SJCRH30 (cell line): ENCODE data around the gene KBTBD8. TPM values are rescaled to one million over a fixed set of nuclear protein-coding genes. Genes with fewer than 3 reads are reported as not detected.

Experiments used
- DNase-seq, 2 experiments: peaks; one replicate each; pipeline ENCODE4 v3.0.0-alpha.2; 2015 to 2020
- H3K27ac ChIP-seq: fragments of 250-450 bp; sonication (Bioruptor Pico); 2 replicates; pipeline ENCODE4 v1.5.1; 2020; ENCODE audit warnings: mild to moderate bottlenecking, moderate library complexity
- H3K27me3 ChIP-seq: fragments of 250-450 bp; sonication (Bioruptor Pico); 2 replicates; pipeline ENCODE4 v1.5.1; 2020; ENCODE audit warnings: mild to moderate bottlenecking, moderate library complexity
- H3K36me3 ChIP-seq: fragments of 250-450 bp; sonication (Bioruptor Pico); 2 replicates; pipeline ENCODE4 v1.5.1; 2020; ENCODE audit warnings: mild to moderate bottlenecking, moderate library complexity
- H3K4me1 ChIP-seq: fragments of 250-450 bp; sonication (Bioruptor Pico); 2 replicates; pipeline ENCODE4 v1.5.1; 2020; ENCODE audit warnings: mild to moderate bottlenecking, moderate library complexity
- H3K4me3 ChIP-seq: fragments of 250-450 bp; sonication (Bioruptor Pico); 2 replicates; pipeline ENCODE4 v1.5.1; 2020; ENCODE audit warnings: mild to moderate bottlenecking, moderate library complexity
- H3K9me3 ChIP-seq: fragments of 250-450 bp; sonication (Bioruptor Pico); replicated peaks from 2 replicates; pipeline ENCODE4 v1.5.1; 2020; ENCODE audit warnings: mild to moderate bottlenecking, moderate library complexity
- total RNA-seq: library from RNA; depleted of rRNA; stranded (reverse); fragments of >200 nt; shearing (Covaris generic); gene quantifications from 2 replicates; pipeline ENCODE4 v1.2.3, GENCODE V29; 2014

Gene KBTBD8
- total RNA-seq, 1 experiment from 2014 or later: 3.7 TPM

DNA sequence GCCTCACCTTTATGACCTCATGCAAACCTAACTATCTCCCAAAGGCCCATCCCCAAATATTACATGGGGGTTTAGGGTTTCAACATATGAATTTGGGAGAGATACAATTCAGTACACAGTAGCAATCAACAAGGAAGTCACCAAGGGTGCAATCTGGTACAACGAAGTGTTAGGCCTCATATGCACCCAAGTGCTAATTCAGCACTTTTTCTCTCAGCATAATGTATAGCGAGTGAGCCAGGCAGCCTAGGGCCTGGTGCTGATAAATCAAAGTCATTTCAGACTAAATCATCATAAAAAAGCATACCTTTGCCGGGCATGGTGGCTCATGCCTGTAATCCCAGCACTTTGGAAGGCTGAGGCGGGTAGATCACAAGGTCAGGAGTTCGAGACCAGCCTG lies 11.7 kb upstream of the KBTBD8 start:
- no peaks in the 10 kb centered on the region for H3K36me3 ChIP-seq
- no peak for DNase-seq
- no peak overlapping the region for H3K27ac ChIP-seq
- H3K4me3 ChIP-seq: no peak overlapping the region
- no peaks in the 10 kb centered on the region for H3K9me3 ChIP-seq
- no peaks in the 10 kb centered on the region for H3K27me3 ChIP-seq
- peaks cover 12% of the 10 kb centered on the region; the same call in 1 of the 2 replicates for H3K4me1 ChIP-seq

DNA sequence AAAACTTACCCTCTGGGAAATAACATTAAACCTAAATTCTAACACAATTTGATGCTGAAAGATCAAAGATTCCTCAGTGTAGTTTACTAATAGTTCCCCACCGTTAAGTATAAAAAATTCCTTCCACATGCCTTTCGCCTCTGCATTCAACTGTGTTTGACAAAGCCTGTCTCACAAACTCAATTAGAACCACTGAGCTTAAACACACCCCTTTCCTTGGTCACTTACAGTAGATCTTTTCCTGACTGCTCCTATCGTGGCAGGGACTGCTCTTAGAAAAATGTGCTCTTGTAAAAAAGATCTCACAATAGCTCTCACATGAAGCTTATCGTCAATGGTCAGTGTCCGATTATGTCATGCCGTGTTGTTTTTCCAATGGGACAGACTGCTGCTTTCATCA lies 8.9 kb upstream of the KBTBD8 start:
- Histone ChIP-seq H3K36me3 (no peaks in the 10 kb centered on the region), H3K9me3 (no peaks in the 10 kb centered on the region), H3K4me3 (no peak overlapping the region), H3K4me1 (peaks cover 12% of the 10 kb centered on the region; the same call in 1 of the 2 replicates), H3K27me3 (no peaks in the 10 kb centered on the region), H3K27ac (no peak overlapping the region)
- no peak for DNase-seq

DNA sequence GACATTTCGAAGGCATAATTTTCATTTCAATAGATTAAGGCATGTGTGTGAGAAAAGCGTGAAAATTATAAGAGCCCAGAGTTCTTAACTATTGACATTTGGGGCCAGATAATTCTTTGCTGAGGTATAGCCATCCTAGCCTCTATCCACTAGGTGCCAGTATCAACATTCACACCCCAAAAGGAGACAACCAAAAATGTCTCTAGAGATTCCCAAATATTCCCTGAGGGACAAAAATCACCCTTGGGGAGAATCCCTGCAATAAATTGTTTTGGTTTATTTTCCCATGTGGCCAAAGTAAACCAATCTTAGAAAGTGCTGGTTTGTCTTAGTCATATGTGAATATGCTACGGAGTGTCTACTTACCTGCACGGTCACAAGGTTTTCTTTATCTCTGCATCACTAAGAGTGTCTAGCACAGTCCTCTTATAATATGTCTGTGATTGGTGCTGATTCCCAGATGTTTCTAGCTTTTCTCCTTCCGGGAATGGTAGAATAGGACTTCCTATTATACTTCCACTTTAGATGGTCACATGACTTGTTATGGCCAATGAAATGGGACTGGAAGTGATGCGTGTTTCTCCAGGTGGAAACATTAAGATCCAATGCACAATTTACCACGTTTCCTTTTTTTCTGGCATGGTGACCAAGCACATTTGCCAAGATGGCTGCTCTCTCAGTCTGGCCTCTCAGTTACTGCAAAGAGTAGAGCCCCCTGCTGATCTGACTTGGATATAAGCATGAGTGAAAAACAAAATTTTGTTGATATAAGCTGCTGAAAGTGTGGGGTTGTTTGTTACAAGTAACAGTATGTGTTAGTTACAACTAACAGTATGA lies 8.0 kb upstream of the KBTBD8 start:
- H3K36me3 ChIP-seq: no peaks in the 10 kb centered on the region
- H3K9me3 ChIP-seq: no peaks in the 10 kb centered on the region
- peak overlapping the region; percentile 34; the same call in 1 of the 2 replicates for H3K27ac ChIP-seq
- peak; percentile 3 to 39 for DNase-seq
- H3K27me3 ChIP-seq: no peaks in the 10 kb centered on the region
- H3K4me3 ChIP-seq: no peak overlapping the region
- peaks cover 12% of the 10 kb centered on the region; the same call in 1 of the 2 replicates for H3K4me1 ChIP-seq

DNA sequence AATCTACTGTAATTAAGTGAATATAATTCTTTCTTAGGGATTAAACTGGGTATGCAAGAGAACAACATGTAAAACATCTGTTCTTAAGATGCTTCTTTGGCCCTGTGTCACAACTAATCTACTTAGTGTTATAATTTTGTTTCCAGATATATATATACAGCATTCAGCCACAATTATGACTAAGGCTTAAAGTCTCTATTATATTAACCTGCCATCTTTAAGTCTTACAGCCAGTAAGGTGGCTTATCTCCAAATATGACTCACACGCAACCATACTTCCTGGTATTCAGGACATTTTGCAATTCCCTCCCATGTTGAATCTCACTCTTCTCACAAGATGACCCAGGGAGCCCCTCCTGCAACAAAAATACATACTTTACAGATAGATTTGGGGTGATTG lies 6.6 kb upstream of the KBTBD8 start:
- H3K27ac ChIP-seq: no peak overlapping the region; the same call in 1 of the 2 replicates
- DNase-seq: no peak
- H3K4me1 ChIP-seq: peaks cover 12% of the 10 kb centered on the region; the same call in 1 of the 2 replicates
- no peak overlapping the region for H3K4me3 ChIP-seq
- no peaks in the 10 kb centered on the region for H3K9me3 ChIP-seq
- H3K36me3 ChIP-seq: no peaks in the 10 kb centered on the region
- H3K27me3 ChIP-seq: no peaks in the 10 kb centered on the region

DNA sequence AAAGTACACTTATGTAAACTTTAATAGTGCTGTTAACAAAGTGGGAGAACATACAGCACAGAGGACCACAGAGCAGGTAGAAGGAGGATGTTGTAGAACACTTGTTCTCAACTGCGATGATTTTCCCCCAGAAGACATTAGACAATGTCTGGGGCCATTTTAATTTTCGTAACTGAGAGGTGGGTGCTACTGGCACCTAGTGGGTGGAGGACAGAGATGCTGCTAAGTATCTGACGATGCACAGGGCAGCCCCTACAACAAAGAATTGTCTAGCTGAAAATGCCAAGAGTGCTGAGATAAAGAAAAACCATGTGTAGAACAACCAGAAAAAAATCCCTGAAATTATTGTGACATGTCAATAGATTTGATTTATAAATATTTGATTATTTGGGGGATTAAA lies 5.0 kb upstream of the KBTBD8 start:
- H3K27me3 ChIP-seq: no peaks in the 10 kb centered on the region
- H3K9me3 ChIP-seq: no peaks in the 10 kb centered on the region
- no peak overlapping the region for H3K4me3 ChIP-seq
- H3K36me3 ChIP-seq: no peaks in the 10 kb centered on the region
- H3K27ac ChIP-seq: no peak overlapping the region
- peaks cover 12% of the 10 kb centered on the region for H3K4me1 ChIP-seq
- DNase-seq: no peak

DNA sequence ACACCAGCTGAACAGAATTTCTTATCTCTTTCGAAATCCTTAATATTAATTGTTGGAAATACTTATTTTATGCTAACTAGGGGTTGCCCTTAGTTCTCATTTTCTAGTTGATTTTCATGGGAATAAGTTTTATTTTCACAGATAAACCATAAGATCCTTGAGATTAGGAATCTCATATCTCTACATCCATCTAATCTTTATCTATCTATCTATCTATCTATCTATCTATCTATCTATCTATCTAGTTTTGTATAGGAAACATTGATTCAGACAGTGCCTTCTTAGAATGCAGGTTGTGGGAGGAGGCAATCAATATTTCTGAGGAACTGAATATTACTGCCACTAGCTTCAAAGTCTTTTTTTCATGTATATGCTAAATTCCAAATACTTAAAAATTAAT lies 3.5 kb upstream of the KBTBD8 start:
- H3K4me3 ChIP-seq: no peak overlapping the region
- H3K9me3 ChIP-seq: no peaks in the 10 kb centered on the region
- no peaks in the 10 kb centered on the region for H3K27me3 ChIP-seq
- DNase-seq: no peak
- peaks cover 12% of the 10 kb centered on the region for H3K4me1 ChIP-seq
- no peak overlapping the region for H3K27ac ChIP-seq
- H3K36me3 ChIP-seq: no peaks in the 10 kb centered on the region

DNA sequence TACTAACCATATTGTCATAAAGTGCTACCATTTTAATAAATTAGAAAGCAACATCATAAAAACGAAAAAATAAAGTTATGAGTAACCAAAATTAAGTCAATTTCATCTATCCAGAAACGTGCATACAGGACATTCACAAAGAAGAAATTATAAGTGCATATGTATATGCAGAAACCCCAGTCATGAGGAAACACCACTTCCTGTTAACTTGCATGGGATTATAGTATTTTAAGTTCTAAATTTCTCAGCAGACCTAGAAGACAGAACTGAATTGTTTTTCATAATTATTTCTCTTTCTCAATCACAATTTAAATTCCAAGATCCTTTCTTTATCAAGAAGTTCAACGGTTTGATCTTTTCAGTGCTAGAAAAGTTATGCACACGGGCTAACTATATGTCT lies 1.4 kb upstream of the KBTBD8 start:
- no peak overlapping the region for H3K4me3 ChIP-seq
- H3K4me1 ChIP-seq: no peaks in the 10 kb centered on the region; the same call in 1 of the 2 replicates
- no peak overlapping the region for H3K27ac ChIP-seq

DNA sequence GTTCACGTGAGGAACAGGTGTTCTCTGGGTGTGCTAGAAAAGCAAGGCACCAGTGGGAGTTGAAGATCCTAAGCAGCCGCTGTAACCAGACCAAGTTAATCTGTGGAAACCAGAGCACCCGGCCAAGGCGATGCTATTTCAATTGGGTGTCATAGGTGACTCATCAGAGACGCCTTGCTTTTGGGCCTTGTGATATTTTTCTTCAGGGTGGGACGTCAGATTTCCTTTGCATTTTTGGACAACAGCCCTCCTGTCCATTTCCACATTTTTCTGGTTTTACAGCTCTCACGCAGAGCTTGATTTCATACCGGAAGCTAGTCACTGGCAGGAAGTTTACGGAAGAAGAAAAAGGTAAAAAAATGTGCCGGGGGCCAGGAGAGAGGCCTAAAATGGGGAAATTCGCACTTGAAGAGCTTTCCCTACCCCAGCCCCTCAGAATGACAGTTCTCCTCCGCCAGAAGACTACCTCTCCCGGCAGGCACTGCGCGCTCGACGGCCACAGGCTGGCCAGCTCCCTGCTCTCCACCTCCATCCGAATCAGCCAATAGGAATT lies 471 bp upstream of the KBTBD8 start:
- Histone ChIP-seq H3K36me3 (no peaks in the 10 kb centered on the region), H3K4me1 (no peaks in the 10 kb centered on the region; the same call in 1 of the 2 replicates), H3K27ac (peak overlapping the region; percentile 25), H3K9me3 (no peaks in the 10 kb centered on the region), H3K4me3 (peak overlapping the region; percentile 67), H3K27me3 (no peaks in the 10 kb centered on the region)
- peak; percentile 17 to 30 for DNase-seq

More for the DNA sequence above, 1.4 kb upstream of the KBTBD8 start:
- DNase-seq: no peak
- Histone ChIP-seq H3K9me3 (no peaks in the 10 kb centered on the region), H3K27me3 (no peaks in the 10 kb centered on the region), H3K36me3 (no peaks in the 10 kb centered on the region)

DNA sequence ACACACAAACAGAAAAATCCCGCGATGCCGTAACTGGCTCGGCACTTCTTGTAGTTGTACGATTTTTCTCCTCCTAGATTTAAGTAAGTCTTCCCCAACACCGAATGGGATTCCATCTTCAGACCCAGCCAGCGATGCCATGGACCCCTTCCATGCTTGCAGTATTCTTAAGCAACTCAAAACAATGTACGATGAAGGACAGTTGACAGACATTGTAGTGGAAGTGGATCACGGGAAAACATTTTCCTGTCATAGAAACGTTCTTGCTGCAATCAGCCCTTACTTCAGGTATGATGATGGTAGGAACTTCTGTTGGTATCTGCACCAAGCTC lies 763 bp downstream of the KBTBD8 start:
- H3K27ac ChIP-seq: no peak overlapping the region
- H3K4me3 ChIP-seq: peak overlapping the region; percentile 67
- H3K27me3 ChIP-seq: no peaks in the 10 kb centered on the region
- no peaks in the 10 kb centered on the region for H3K9me3 ChIP-seq
- H3K4me1 ChIP-seq: no peaks in the 10 kb centered on the region; the same call in 1 of the 2 replicates
- no peaks in the 10 kb centered on the region for H3K36me3 ChIP-seq
- DNase-seq: no peak

DNA sequence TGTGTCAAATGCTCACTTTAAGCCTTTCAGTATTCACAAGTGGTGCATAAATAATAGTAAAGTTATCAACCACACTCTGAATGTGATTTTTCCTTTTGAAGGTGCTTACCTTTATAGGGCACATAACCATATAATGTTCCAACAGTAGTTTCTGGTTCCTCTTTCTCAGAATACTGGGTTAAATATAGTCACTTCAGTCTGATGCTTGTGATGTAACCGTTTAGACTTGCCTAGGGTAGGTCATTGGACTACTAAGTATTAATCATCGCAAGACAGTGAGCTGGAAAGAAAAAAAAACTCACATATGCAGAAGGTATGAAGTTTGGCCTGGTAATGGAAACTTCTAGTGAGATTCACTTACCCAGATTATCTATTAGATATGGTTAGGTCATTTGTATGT lies 1.9 kb downstream of the KBTBD8 start:
- Histone ChIP-seq H3K4me3 (no peak overlapping the region), H3K27me3 (no peaks in the 10 kb centered on the region), H3K9me3 (no peaks in the 10 kb centered on the region), H3K4me1 (no peaks in the 10 kb centered on the region; the same call in 1 of the 2 replicates), H3K27ac (no peak overlapping the region), H3K36me3 (no peaks in the 10 kb centered on the region)
- no peak for DNase-seq

DNA sequence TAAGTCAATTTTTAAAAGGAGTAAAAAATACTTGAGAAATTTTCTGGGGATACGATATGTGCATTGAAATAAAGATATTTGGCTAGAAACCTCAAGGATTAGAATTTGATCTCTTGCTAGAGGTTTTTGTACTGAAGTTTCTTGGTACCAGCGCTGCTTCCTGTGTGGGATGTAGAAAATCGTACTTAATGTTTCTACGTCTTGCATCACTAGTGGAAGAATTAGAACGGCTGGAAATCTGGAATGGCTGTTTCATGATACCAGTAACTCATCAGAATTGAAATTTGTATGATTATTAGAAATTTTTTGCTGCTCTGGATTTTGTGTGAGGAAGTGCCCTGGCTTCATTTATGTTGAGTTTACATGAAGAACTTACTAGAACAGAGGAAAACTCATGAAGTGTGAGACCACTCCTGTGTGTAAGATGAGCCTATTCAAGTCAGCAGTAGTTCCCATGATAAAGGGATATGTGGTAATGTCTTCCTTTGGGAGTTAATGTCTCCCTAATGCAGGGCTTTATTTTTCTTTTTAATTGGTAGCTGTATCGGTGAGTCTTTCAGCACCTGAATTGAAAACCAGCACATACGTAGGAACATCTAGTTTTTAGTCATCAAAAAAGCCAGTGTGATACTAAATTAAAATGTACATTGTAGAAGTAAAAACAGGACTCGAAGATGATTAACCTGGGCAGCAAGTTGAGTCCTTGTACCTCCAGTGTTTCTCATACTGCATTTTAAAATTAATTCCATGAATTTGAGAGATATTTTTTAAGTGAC lies 3.2 kb downstream of the KBTBD8 start:
- H3K4me1 ChIP-seq: no peaks in the 10 kb centered on the region; the same call in 1 of the 2 replicates
- no peak for DNase-seq
- H3K27ac ChIP-seq: no peak overlapping the region
- no peak overlapping the region for H3K4me3 ChIP-seq
- no peaks in the 10 kb centered on the region for H3K27me3 ChIP-seq
- H3K36me3 ChIP-seq: no peaks in the 10 kb centered on the region
- no peaks in the 10 kb centered on the region for H3K9me3 ChIP-seq

DNA sequence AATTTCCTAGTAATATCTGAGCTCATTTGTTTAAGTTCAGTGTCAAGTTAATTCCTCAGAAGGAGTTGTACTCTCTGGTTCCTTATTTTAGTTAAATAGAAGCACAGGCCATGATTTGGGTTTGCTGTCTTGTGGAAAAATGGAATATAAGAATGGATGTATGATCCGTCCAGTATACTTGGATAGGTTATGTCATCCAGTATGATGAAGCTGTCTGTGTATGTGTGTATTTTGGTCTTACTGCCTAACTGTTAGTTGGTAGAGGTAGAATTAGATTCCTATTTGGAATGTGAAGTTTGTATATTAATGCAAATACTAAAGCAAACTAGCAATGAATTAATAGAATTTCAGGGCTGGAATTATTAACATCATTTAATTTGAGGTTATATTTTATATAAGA lies 7.9 kb downstream of the KBTBD8 start:
- Histone ChIP-seq H3K9me3 (no peaks in the 10 kb centered on the region), H3K27me3 (no peaks in the 10 kb centered on the region), H3K4me3 (no peak overlapping the region), H3K36me3 (no peaks in the 10 kb centered on the region), H3K27ac (no peak overlapping the region), H3K4me1 (no peaks in the 10 kb centered on the region)
- DNase-seq: no peak

DNA sequence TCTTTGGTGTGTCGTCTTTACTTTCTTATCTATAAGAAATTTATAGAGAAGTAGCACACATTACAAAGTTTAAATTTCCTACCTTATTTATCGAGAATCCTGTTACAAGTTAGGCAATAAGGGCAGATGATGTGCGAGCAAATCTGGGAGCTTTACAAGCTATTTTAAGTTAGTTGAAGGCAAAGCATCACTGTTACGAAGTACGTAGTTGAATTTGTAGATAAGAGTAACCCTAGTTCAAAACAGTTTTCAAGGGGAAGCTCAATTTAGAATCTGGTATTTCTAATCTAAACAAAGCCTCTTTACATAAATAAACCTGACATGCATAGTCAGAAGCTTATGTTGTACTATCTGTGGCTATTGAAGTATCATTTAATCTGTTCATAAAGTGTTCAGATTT lies 8.4 kb downstream of the KBTBD8 start:
- no peaks in the 10 kb centered on the region for H3K4me1 ChIP-seq
- no peak overlapping the region for H3K27ac ChIP-seq
- no peaks in the 10 kb centered on the region for H3K27me3 ChIP-seq
- DNase-seq: no peak
- H3K9me3 ChIP-seq: no peaks in the 10 kb centered on the region
- H3K4me3 ChIP-seq: no peak overlapping the region
- no peaks in the 10 kb centered on the region for H3K36me3 ChIP-seq

DNA sequence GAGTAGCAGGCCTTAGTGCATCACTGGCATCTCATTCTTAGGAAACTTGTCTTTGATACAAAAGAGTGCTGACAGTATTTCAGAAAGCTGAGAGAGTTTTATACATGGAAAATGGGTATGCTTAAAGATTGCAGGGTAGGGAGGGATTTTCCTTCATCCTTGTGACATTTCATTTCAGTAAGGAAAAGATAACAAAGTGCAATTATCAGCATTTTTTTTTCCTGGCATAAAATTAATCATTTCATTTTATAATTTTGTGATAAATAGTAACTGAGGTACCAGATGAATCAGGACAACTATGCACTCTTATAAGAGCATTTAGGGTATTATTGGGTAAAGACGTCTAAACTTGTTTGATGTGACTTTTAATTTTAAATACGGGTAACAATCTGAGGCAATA lies 10.3 kb downstream of the KBTBD8 start:
- H3K4me1 ChIP-seq: no peaks in the 10 kb centered on the region
- no peaks in the 10 kb centered on the region for H3K9me3 ChIP-seq
- no peak overlapping the region for H3K27ac ChIP-seq
- no peak for DNase-seq
- no peaks in the 10 kb centered on the region for H3K27me3 ChIP-seq
- no peaks in the 10 kb centered on the region for H3K36me3 ChIP-seq
- H3K4me3 ChIP-seq: no peak overlapping the region

DNA sequence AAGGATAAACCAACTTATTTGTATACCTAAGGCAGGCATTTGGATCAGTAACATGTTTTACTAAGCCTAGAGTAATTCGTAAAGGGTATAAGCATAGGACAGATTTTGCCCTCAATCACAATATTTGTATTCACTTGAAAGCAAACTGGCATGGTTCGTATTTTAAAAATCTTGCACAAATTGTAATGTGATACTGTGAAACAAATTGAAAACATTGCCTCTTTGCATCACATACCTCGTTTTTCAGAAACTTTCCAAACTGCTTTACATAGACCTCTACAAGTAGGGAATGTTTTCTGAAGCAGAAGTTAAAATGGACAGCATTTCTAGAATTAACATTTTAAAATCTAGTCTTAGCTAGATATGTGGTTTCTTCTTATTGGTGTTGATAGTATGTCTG lies 11.6 kb downstream of the KBTBD8 start:
- no peak overlapping the region for H3K27ac ChIP-seq
- no peak overlapping the region for H3K4me3 ChIP-seq
- no peaks in the 10 kb centered on the region for H3K27me3 ChIP-seq
- no peaks in the 10 kb centered on the region for H3K36me3 ChIP-seq
- no peak for DNase-seq
- no peaks in the 10 kb centered on the region for H3K9me3 ChIP-seq
- no peaks in the 10 kb centered on the region for H3K4me1 ChIP-seq
